LHCN-M2 (cell line): Measurements from ENCODE around the gene UNG. TPM values are rescaled to one million over a fixed set of nuclear protein-coding genes. Genes with fewer than 3 reads are reported as not detected.
"Not testable (repeated sequence)": the region's sequence is repeated elsewhere in the genome, so short reads cannot be mapped to it uniquely, and the experiment has no call there.

ENCODE experiments used
- DNase-seq: peaks from one replicate; pipeline ENCODE4 v3.0.0-alpha.2; 2012; ENCODE audit warnings: low read depth
- polyA plus RNA-seq: library from polyadenylated mRNA; unstranded; fragments of >200 nt; gene quantifications from one replicate; pipeline ENCODE4 v1.2.1, GENCODE V29; 2012; ENCODE audit warnings: missing spikeins
- total RNA-seq: library from RNA; depleted of rRNA; stranded (reverse); fragments of >200 nt; gene quantifications from 2 replicates; pipeline ENCODE4 v1.2.3, GENCODE V29; 2014; rRNA removed

Gene UNG
- total RNA-seq: 76.5 and 87.1 TPM in 2 replicates
- polyA plus RNA-seq: 26.7 TPM

- DNase-seq: peak; percentile 93
Measured at GRCh38 chr12:109097435-109098182, at the start of gene UNG. UNG (plus strand) TSS chr12:109097597; CDS start chr12:109097680, 83 bp downstream.

- DNase-seq: not testable (repeated sequence)
Measured at GRCh38 chr12:109048706-109049105, 48.7 kb upstream of the UNG start.

GRCh38 chr12:109049794-109050193 is 47.6 kb upstream of the UNG start:
- not testable (repeated sequence) for DNase-seq

- no peak for DNase-seq
Measured at GRCh38 chr12:109052097-109052413, 45.3 kb upstream of the UNG start.

GRCh38 chr12:109052414-109053323 is 44.7 kb upstream of the UNG start, which contains the start of gene USP30:
USP30 (plus strand) TSS chr12:109052576; CDS start chr12:109052679, 103 bp downstream.
- peak; percentile 77 for DNase-seq

GRCh38 chr12:109053382-109054123 is 43.8 kb upstream of the UNG start:
- peak; percentile 2 for DNase-seq

GRCh38 chr12:109054124-109054513 is 43.3 kb upstream of the UNG start:
- not testable (repeated sequence) for DNase-seq

GRCh38 chr12:109054520-109054919 is 42.9 kb upstream of the UNG start:
- no peak for DNase-seq

- no peak for DNase-seq
Measured at GRCh38 chr12:109056891-109057290, 40.5 kb upstream of the UNG start.

- DNase-seq: no peak
Measured at GRCh38 chr12:109057376-109057775, 40.0 kb upstream of the UNG start.

- no peak for DNase-seq
Measured at GRCh38 chr12:109058773-109059172, 38.6 kb upstream of the UNG start.

GRCh38 chr12:109064143-109064542 is 33.3 kb upstream of the UNG start:
- no peak for DNase-seq

- no peak for DNase-seq
Measured at GRCh38 chr12:109065154-109065852, 32.1 kb upstream of the UNG start.

- DNase-seq: no peak
Measured at GRCh38 chr12:109065853-109066193, 31.6 kb upstream of the UNG start.

GRCh38 chr12:109069307-109070271 is 27.8 kb upstream of the UNG start:
- DNase-seq: no peak

GRCh38 chr12:109074866-109075265 is 22.5 kb upstream of the UNG start:
- no peak for DNase-seq

GRCh38 chr12:109082751-109083150 is 14.6 kb upstream of the UNG start:
- DNase-seq: no peak

GRCh38 chr12:109084425-109084824 is 13.0 kb upstream of the UNG start:
- DNase-seq: no peak

- DNase-seq: no peak
Measured at GRCh38 chr12:109085590-109085989, 11.8 kb upstream of the UNG start.

GRCh38 chr12:109087250-109087649 is 10.1 kb upstream of the UNG start:
- DNase-seq: no peak
